HS-27A (cell line): ENCODE data around the gene LILRA1.
"Not testable (repeated sequence)": the region's sequence is repeated elsewhere in the genome, so short reads cannot be mapped to it uniquely, and the experiment has no call there.

Experiments
- DNase-seq: peaks from one replicate; pipeline ENCODE4 v3.0.0-alpha.2; 2012; ENCODE audit warnings: low read depth, missing footprints

LILRA1 gene

DNA sequence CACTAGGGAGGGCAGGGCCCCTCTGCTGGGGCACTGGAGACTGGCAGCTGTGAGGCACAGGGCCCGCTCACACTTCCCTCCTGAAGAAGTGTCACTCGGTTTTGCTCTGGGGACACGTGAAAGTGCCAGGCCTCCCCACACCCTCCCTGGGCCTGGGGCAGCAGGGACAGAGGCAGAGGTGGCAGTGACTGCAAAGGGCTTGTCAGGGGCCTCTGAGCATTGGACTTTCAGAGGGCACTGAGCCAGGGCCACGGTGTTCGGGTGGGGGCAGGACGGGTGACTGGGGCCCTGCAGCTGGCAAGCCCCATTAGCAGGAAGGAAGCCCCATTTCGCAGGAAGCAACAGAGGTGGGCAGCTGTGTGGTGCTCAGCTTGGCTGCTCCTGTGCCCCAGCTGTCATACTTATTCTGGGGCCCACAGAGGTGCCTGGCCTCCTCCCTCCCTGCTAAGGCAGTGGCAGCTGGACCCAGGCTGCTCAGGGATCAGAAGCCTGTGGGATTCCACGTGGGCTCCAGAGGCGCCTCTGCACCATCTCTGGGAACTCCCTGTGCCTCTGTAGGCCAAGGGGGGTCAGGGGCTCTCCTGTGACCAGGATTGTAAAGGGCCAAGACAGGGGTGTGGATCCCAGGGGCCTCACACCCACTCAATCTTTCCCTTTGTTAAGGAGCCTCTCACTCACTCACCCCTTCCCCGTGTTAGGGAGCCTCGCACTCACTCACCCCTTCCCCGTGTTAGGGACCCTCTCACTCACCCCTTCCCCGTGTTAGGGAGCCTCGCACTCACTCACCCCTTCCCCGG, 31.7 kb downstream of the LILRA1 start:
- DNase-seq = not testable (repeated sequence)

DNA sequence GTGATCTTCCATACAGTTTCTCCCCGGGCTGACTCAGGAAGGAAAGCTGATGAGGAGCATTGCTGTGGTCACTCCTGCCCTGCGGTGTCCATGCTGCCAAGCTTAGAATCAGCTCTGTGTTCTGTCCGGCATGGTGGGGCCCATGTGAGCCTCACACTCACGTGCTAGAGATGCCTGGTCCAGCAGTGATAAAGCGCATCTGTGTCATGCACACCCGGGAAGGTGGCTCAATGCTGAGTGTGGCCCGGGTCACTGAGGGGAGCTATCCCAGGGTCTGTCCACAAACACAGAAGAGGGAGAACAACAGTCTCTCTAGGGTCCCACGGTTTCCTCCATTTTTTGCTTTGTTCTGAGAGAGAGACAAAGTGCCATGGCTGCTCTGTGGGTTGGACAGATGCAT, 33.3 kb downstream of the LILRA1 start:
- no peak for DNase-seq

DNA sequence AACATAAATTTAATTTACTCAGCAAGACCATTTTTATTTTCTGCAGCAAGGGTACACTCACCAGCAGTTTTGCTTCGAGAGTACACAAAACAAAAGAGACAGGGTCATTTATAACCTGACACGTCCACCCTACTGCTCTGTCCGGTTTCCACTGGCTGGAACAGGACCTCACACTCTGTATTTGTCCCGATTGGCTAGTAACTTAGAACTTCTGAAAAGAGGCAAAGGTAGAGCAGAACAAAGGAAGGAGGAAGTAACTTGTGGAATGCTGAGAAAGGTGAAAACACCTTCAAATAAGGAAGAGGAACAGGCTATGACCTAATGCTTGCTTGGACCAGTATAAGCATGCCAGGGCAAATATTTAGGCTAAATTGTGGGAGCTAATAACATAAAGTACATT, 34.5 kb downstream of the LILRA1 start:
- not testable (repeated sequence) for DNase-seq

DNA sequence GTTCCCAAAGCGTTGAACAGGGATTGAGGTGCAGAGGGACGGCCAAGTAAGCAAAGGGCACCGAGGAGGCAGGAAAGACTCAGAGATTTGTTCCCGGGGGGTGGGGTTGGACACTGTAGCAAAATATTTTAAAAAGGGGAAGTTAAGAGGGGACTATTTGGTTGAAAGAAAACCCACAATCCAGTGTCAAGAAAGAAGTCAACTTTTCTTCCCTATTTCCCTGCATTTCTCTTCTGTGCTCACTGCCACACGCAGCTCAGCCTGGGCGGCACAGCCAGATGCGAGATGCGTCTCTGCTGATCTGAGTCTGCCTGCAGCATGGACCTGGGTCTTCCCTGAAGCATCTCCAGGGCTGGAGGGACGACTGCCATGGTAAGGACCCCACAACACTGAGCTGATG, 36.8 kb downstream of the LILRA1 start, which contains the start of gene LILRB1:
Gene LILRB1, plus strand, starts transcription at position 223 of the 400 bp plus-strand sequence. CDS start 590 bp downstream, outside the sequence.
- DNase-seq = not testable (repeated sequence)

GRCh38 chr19:54630782-54631181, 37.4 kb downstream of the LILRA1 start:
- no peak for DNase-seq

DNA sequence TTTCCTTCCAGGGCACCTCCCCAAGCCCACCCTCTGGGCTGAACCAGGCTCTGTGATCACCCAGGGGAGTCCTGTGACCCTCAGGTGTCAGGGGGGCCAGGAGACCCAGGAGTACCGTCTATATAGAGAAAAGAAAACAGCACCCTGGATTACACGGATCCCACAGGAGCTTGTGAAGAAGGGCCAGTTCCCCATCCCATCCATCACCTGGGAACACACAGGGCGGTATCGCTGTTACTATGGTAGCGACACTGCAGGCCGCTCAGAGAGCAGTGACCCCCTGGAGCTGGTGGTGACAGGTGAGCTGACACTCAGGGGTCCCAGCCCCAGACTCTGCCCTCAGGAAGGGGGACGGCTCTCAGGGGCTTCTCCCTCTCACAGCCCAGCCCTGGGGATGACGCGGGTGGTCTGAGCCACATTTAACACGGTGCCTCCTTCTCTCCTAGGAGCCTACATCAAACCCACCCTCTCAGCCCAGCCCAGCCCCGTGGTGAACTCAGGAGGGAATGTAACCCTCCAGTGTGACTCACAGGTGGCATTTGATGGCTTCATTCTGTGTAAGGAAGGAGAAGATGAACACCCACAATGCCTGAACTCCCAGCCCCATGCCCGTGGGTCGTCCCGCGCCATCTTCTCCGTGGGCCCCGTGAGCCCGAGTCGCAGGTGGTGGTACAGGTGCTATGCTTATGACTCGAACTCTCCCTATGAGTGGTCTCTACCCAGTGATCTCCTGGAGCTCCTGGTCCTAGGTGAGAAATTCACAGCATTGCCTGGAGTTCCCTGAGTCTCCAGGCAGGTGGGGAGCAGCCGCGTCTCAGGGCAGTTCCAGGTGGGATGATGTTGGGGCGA, 38.3 kb downstream of the LILRA1 start:
- DNase-seq = not testable (repeated sequence)

GRCh38 chr19:54632517-54632916, 39.1 kb downstream of the LILRA1 start:
- not testable (repeated sequence) for DNase-seq

DNA sequence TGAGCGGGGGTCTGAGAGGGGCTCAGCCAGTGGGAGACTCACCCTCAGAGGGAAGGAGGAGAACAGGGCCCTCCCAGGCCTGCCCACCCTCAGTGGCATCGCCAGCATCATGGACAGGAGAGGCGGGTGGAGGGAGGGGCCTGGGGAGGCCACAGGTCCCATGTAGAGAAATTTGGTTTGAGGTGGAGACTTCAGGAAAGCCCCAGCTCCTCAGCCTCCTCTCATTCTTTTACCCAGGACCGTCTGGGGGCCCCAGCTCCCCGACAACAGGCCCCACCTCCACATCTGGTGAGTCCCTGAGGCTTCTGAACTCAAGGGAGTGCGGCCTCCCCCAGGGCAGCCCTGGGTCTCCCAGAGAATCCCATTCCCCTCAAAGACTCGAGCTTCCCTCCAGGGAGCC, 40.0 kb downstream of the LILRA1 start:
- DNase-seq = no peak

DNA sequence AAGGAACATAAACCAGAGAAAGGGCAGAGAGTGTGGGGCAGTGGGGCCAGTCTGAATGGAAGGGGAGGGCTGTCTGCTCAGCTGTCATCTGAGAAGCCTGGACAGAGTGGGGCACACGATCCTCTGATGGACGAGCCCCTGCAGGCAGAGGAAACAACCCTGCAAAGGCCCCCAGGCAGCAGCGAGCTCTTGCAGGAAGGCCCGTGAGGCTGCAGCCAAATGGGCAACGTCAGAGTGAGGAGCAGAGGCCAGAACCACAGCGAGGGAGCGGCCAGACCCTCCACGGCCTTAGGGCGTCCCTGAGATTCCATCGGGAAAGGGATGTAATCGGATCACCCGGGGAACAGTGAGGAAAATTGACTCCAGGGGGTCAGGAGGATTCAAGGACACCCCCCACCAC, 42.6 kb downstream of the LILRA1 start:
- DNase-seq = not testable (repeated sequence)

- no peak for DNase-seq
These were observed 45.3 kb downstream of the LILRA1 start for GRCh38 chr19:54638683-54639082.

- DNase-seq = not testable (repeated sequence)
These were observed 49.5 kb downstream of the LILRA1 start for GRCh38 chr19:54642953-54643352.

GRCh38 chr19:54643583-54643982, 50.2 kb downstream of the LILRA1 start:
- not testable (repeated sequence) for DNase-seq

DNA sequence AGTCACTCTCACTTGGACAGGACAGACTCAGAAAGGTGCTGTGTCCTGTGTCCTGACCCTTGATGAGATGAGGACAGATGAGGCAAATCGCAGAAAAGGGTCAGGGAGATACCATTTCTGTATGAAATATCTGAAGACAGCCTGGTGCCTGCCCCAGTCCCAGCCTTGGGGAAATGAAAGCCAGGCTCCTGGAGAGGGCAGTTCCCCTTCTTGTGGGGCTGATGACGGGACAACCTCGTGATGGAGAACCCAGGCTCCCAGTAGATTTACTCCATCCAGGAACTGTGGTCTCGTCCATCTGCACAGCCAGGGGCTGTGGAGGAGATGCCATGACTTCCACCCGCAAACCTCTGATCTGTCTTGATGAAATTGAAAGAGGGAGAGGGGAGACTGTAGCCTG, 50.6 kb downstream of the LILRA1 start:
- no peak for DNase-seq

GRCh38 chr19:54646331-54646841, 53.0 kb downstream of the LILRA1 start:
- DNase-seq = no peak

GRCh38 chr19:54648129-54648528, 54.7 kb downstream of the LILRA1 start:
- no peak for DNase-seq

DNA sequence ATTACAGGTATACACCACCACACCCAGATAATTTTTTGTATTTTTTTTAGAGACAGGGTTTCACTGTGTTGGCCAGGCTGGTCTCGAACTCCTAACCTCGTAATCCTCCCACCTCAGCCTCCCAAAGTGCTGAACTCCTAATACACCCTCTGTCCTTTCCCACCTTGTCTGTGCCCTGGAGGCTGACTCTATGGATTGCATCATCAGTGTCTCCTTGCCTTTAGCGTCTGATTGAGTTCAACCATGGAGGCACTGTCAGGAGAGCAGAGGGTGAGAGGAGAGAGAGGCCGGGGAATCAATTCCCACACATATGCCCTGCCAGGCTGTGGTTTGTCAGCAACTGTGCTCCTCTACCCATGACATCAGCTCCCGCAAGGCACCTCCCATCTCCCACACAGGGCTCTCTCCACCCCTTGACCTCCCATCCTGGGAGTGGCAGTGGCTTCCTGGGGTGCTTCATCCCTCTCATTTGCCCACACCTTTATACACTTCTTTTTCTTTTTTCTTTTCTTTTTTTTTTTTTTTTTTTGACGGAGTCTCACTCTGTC, 56.8 kb downstream of the LILRA1 start:
- no peak for DNase-seq
